Hepatocyte (in vitro differentiated cells): Measurements from ENCODE around the gene PTPRK. TPM values are rescaled to one million over a fixed set of nuclear protein-coding genes. Genes with fewer than 3 reads are reported as not detected.

ENCODE experiments used
- DNase-seq: peaks from one replicate; pipeline ENCODE4 v3.0.0-alpha.2; 2016; ENCODE audit warnings: low spot score
- H2AFZ ChIP-seq: fragments of 200-600 bp; sonication (generic); 2 replicates; pipeline ENCODE4 v1.6.0; 2016; ENCODE audit warnings: antibody characterized with exemption, mild to moderate bottlenecking
- H3K27ac ChIP-seq: fragments of 200-600 bp; sonication (generic); 2 replicates; pipeline ENCODE4 v1.5.1; 2016; ENCODE audit warnings: mild to moderate bottlenecking
- H3K27me3 ChIP-seq: fragments of 200-600 bp; sonication (generic); 2 replicates; pipeline ENCODE4 v1.6.1; 2016
- H3K36me3 ChIP-seq: fragments of 200-600 bp; sonication (generic); replicated peaks from 2 replicates; pipeline ENCODE4 v1.5.1; 2016; ENCODE audit warnings: low read depth; ENCODE audit not compliant: insufficient read depth
- H3K4me1 ChIP-seq: fragments of 200-600 bp; sonication (generic); 2 replicates; pipeline ENCODE4 v1.5.1; 2016; ENCODE audit warnings: mild to moderate bottlenecking, moderate library complexity; ENCODE audit not compliant: insufficient read depth
- H3K4me2 ChIP-seq: fragments of 200-600 bp; sonication (generic); 2 replicates; pipeline ENCODE4 v1.6.0; 2016
- H3K4me3 ChIP-seq: fragments of 200-600 bp; sonication (generic); 2 replicates; pipeline ENCODE4 v1.5.1; 2016; ENCODE audit warnings: mild to moderate bottlenecking
- H3K79me2 ChIP-seq: fragments of 200-600 bp; sonication (generic); 2 replicates; pipeline ENCODE4 v1.6.0; 2017; ENCODE audit warnings: mild to moderate bottlenecking
- H3K9me2 ChIP-seq: fragments of 200-600 bp; sonication (generic); replicated peaks from 2 replicates; pipeline ENCODE4 v1.6.0; 2017; ENCODE audit warnings: mild to moderate bottlenecking; ENCODE audit not compliant: insufficient read depth
- H3K9me3 ChIP-seq: fragments of 200-600 bp; sonication (generic); 2 replicates; pipeline ENCODE4 v1.5.1; 2016; ENCODE audit warnings: low read depth, mild to moderate bottlenecking
- H4K20me1 ChIP-seq: fragments of 200-600 bp; sonication (generic); 2 replicates; pipeline ENCODE4 v1.6.0; 2016; ENCODE audit warnings: mild to moderate bottlenecking; ENCODE audit not compliant: insufficient read depth, poor library complexity, severe bottlenecking
- EZH2 ChIP-seq: fragments of 200-600 bp; sonication (generic); IDR thresholded peaks from 2 replicates; pipeline ENCODE4 v1.6.1; 2016; ENCODE audit warnings: antibody characterized with exemption, mild to moderate bottlenecking, borderline replicate concordance
- EZH2phosphoT487 ChIP-seq: fragments of 200-600 bp; sonication (generic); IDR thresholded peaks from one replicate; pipeline ENCODE4 v1.6.1; 2018; ENCODE audit warnings: antibody characterized with exemption, mild to moderate bottlenecking, low read depth, moderate library complexity; ENCODE audit not compliant: unreplicated experiment, severe bottlenecking
- WGBS: methylation state at CpG from one replicate; pipeline ENCODE4 v1.1.6; 2016; ENCODE audit warnings: low lambda C conversion rate; ENCODE audit errors: missing lambda C conversion rate; 5-methylcytosine and 5-hydroxymethylcytosine counted together
- polyA plus RNA-seq: library from polyadenylated mRNA; unstranded; fragments of >200 nt; fragmentation: Nextera tagmentation; extraction: Ambion mirVana; gene quantifications from 2 replicates; pipeline ENCODE4 v1.2.1, GENCODE V29; 2016
- total RNA-seq: library from RNA; depleted of rRNA; stranded (reverse); fragments of >200 nt; gene quantifications from 2 replicates; pipeline ENCODE4 v1.2.3, GENCODE V29; 2014
- TF ChIP-seq, protein P1 (sequence below): fragments of 200-600 bp; sonication (generic); IDR thresholded peaks from 2 replicates; pipeline ENCODE4 v1.5.1; 2016; ENCODE audit warnings: antibody characterized with exemption, mild to moderate bottlenecking; ENCODE audit not compliant: poor library complexity

The PTPRK gene
- total and polyA plus RNA-seq, 2 experiments from 2014 or later = 42.0 to 80.2 TPM

DNA sequence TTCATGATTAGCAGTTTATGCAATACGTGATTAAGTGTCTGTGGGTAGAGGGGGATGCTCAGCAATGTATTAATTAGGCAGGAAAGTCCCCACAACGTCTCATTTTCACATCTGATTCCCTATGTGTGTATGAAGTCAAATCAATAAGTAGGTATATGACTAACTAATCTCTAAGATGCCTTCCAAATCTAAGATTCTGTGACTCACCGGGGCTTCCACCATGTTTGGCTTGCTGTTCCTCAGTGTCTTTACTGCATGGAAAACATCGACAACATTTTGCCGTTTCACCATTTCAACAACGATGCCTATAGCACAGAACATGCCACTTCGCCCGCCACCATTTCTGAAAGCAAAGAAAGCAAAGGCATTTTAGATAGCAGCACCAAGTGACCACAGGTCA lies 547.6 kb downstream of the PTPRK start:
- H3K4me2 ChIP-seq = no peak overlapping the region
- H3K4me3 ChIP-seq = no peak overlapping the region
- H3K27me3 ChIP-seq = no peaks in the 10 kb centered on the region
- DNase-seq = no peak
- TF ChIP-seq EZH2phosphoT487 = no peak
- TF ChIP-seq, protein P1, sequence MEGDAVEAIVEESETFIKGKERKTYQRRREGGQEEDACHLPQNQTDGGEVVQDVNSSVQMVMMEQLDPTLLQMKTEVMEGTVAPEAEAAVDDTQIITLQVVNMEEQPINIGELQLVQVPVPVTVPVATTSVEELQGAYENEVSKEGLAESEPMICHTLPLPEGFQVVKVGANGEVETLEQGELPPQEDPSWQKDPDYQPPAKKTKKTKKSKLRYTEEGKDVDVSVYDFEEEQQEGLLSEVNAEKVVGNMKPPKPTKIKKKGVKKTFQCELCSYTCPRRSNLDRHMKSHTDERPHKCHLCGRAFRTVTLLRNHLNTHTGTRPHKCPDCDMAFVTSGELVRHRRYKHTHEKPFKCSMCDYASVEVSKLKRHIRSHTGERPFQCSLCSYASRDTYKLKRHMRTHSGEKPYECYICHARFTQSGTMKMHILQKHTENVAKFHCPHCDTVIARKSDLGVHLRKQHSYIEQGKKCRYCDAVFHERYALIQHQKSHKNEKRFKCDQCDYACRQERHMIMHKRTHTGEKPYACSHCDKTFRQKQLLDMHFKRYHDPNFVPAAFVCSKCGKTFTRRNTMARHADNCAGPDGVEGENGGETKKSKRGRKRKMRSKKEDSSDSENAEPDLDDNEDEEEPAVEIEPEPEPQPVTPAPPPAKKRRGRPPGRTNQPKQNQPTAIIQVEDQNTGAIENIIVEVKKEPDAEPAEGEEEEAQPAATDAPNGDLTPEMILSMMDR = no peak
- TF ChIP-seq EZH2 = no peak
- no peaks in the 10 kb centered on the region for H4K20me1 ChIP-seq
- no peak overlapping the region for H3K27ac ChIP-seq
- WGBS = 96% methylated on average over 8 of the region's 8 CpGs
- no peaks in the 10 kb centered on the region for H3K9me3 ChIP-seq
- H2AFZ ChIP-seq = no peak overlapping the region
- H3K4me1 ChIP-seq = no peaks in the 10 kb centered on the region
- H3K9me2 ChIP-seq = no peaks in the 10 kb centered on the region
- H3K79me2 ChIP-seq = no peaks in the 10 kb centered on the region
- no peaks in the 10 kb centered on the region for H3K36me3 ChIP-seq

DNA sequence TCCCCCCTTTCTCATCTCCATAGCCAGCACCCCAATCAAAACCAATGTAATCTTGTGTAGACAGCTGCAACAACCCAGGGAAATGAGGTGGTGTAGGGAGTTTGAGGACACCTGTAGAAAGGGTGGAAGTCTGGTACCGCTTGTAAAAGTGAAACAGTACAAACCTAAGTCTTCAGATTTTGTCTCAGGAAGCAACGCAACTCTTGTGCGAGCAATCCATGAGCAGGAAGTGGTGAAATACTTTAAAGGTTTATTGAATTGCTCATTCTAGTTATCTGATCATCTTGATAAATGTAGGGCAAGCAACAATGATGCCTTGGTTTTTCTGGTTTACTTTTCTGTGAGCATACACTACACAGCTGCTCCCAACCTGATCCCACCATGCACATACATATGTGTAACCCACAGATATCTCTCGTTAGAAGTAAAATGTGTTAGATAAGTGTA lies 548.4 kb downstream of the PTPRK start:
- Histone ChIP-seq H3K9me2 (no peaks in the 10 kb centered on the region), H3K4me3 (no peak overlapping the region), H3K4me2 (no peak overlapping the region), H3K4me1 (no peaks in the 10 kb centered on the region), H3K79me2 (no peaks in the 10 kb centered on the region), H4K20me1 (no peaks in the 10 kb centered on the region), H3K27me3 (no peaks in the 10 kb centered on the region), H3K9me3 (no peaks in the 10 kb centered on the region), H3K27ac (no peak overlapping the region), H2AFZ (no peak overlapping the region), H3K36me3 (no peaks in the 10 kb centered on the region)
- WGBS = 85% methylated on average over 4 of the region's 4 CpGs
- TF ChIP-seq EZH2 (no peak), EZH2phosphoT487 (no peak)
- TF ChIP-seq, protein P1 = no peak
- DNase-seq = no peak

- no peaks in the 10 kb centered on the region for H3K9me3 ChIP-seq
- DNase-seq = no peak
- no peaks in the 10 kb centered on the region for H3K9me2 ChIP-seq
- H3K4me3 ChIP-seq = no peak overlapping the region
- WGBS = 92% methylated on average over 2 of the region's 2 CpGs
- no peak overlapping the region for H2AFZ ChIP-seq
- H4K20me1 ChIP-seq = no peaks in the 10 kb centered on the region
- no peak overlapping the region for H3K27ac ChIP-seq
- H3K27me3 ChIP-seq = no peaks in the 10 kb centered on the region
- no peaks in the 10 kb centered on the region for H3K79me2 ChIP-seq
- no peaks in the 10 kb centered on the region for H3K4me1 ChIP-seq
- H3K36me3 ChIP-seq = no peaks in the 10 kb centered on the region
- TF ChIP-seq EZH2phosphoT487 (no peak), EZH2 (no peak)
- TF ChIP-seq, protein P1 = no peak
- H3K4me2 ChIP-seq = no peak overlapping the region
Observed at GRCh38 chr6:127971386-127971785, 549.0 kb downstream of the PTPRK start.

DNA sequence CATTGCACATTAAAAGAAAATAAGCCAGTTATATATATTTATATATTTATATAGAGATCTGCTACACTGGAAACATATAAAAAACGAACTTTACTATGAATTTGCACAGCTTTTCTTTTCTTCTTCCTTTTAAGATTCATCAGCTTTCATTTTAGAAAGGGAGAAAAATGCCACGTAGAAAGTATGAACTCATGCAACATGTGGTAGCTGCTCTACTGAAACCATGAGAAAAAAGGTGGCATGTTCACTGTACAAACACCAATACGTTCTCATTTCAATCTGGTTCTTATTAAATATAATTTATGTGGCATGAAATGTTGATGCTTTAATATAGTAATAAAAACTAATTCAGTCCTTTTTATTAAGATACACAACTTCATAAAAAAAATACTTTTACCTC lies 550.7 kb downstream of the PTPRK start:
- no peaks in the 10 kb centered on the region for H3K4me1 ChIP-seq
- no peaks in the 10 kb centered on the region for H3K9me2 ChIP-seq
- H4K20me1 ChIP-seq = no peaks in the 10 kb centered on the region
- no peak overlapping the region for H2AFZ ChIP-seq
- no peak overlapping the region for H3K27ac ChIP-seq
- no peak for TF ChIP-seq EZH2
- TF ChIP-seq EZH2phosphoT487 = no peak
- TF ChIP-seq, protein P1 = no peak
- no peaks in the 10 kb centered on the region for H3K27me3 ChIP-seq
- WGBS = 79% methylated on average over 3 of the region's 3 CpGs
- no peak for DNase-seq
- H3K79me2 ChIP-seq = no peaks in the 10 kb centered on the region
- no peaks in the 10 kb centered on the region for H3K36me3 ChIP-seq
- H3K9me3 ChIP-seq = no peaks in the 10 kb centered on the region
- H3K4me3 ChIP-seq = no peak overlapping the region
- no peak overlapping the region for H3K4me2 ChIP-seq
